ENCODE measurements around the gene TSPY9.
"Not testable (repeated sequence)": the region's sequence is repeated elsewhere in the genome, so short reads cannot be mapped to it uniquely, and the experiment has no call there.

TSPY9 gene, protein sequence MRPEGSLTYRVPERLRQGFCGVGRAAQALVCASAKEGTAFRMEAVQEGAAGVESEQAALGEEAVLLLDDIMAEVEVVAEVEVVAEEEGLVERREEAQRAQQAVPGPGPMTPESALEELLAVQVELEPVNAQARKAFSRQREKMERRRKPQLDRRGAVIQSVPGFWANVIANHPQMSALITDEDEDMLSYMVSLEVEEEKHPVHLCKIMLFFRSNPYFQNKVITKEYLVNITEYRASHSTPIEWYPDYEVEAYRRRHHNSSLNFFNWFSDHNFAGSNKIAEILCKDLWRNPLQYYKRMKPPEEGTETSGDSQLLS

DNA sequence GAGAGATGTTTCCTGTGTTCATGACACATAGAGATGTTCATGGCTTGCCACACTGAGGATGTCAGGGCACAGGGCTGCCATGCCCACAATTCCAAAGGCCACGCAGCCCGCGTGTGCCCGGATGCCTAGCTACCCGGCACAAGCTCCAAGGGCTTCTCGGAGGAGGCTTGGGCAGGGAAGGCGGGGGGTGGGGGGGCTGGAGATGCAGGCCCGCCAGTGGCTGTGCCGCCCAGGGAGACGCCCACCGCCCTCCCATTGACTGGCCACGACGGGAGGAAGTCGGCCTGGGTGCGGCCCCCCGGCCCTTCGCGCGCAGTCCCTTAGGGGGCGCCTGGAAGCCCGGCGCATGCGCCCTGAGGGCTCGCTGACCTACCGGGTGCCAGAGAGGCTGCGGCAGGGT lies at the start of gene TSPY9:
TSPY9 (plus strand) TSS at position 301 of the 400 bp plus-strand sequence; CDS start at position 347, 46 bp downstream.
- DNase-seq, result not testable (repeated sequence)

DNA sequence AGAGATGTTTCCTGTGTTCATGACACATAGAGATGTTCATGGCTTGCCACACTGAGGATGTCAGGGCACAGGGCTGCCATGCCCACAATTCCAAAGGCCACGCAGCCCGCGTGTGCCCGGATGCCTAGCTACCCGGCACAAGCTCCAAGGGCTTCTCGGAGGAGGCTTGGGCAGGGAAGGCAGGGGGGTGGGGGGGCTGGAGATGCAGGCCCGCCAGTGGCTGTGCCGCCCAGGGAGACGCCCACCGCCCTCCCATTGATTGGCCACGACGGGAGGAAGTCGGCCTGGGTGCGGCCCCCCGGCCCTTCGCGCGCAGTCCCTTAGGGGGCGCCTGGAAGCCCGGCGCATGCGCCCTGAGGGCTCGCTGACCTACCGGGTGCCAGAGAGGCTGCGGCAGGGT lies 20.4 kb upstream of the TSPY9 start, which contains the start of gene TSPY1:
TSPY1 (plus strand) TSS at position 301 of the 400 bp plus-strand sequence; CDS start at position 347, 46 bp downstream.
- DNase-seq, result not testable (repeated sequence)

DNA sequence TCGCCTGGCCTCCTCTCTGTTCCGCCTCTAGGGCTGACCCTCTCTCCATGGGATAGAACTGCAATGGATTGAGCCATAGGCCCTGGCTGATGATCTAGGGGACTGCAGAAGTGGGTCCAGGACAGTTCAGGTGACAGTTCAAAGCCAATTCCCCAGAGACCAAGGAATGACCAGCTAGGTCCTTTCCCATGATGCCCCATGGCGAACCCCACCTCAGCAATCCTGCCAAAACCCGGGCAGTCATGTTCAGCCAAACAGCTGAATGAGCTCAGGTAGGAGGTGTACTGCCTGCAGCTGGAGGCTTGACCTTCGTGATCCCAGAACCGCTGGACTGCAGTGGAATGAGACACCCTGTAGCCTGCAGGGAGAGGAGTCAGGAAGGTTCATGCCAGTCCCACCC lies 17.3 kb downstream of the TSPY9 start:
- not testable (repeated sequence) for DNase-seq

DNA sequence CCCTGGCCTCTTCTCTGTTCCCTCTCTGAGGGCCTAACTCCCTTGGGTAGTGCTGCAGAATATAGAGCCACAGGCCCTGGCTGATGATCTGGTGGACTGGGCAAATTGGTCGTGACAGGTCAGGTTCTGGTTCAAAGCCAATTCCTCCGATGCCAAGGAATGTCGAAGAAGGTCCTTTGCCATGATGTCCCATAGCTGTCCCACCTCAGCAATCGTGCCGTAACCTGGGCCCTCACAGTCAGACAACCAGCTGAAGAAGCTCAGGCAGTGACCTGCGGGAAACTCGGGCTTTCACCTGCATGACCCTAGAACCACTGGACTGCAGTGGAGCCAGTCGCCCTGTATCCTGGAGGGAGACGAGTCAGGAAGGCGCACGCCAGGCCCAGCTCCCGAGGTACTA lies 29.2 kb downstream of the TSPY9 start:
- not testable (repeated sequence) for DNase-seq

DNA sequence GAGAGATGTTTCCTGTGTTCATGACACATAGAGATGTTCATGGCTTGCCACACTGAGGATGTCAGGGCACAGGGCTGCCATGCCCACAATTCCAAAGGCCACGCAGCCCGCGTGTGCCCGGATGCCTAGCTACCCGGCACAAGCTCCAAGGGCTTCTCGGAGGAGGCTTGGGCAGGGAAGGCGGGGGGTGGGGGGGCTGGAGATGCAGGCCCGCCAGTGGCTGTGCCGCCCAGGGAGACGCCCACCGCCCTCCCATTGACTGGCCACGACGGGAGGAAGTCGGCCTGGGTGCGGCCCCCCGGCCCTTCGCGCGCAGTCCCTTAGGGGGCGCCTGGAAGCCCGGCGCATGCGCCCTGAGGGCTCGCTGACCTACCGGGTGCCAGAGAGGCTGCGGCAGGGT lies 40.5 kb downstream of the TSPY9 start, which contains the start of gene TSPY10:
TSPY10 (plus strand) TSS at position 301 of the 400 bp plus-strand sequence; CDS start at position 347, 46 bp downstream.
- DNase-seq, result not testable (repeated sequence)

Measured in SW 1271 (cell line).